Measurements from ENCODE around the gene SMG5. TPM values are rescaled to one million over a fixed set of nuclear protein-coding genes. Genes with fewer than 3 reads are reported as not detected.

SMG5 gene
- total RNA-seq, 1 experiment from 2014 or later = 129 TPM

GRCh38 chr1:156211243-156211642, 71.4 kb downstream of the SMG5 start:
- H3K4me1 ChIP-seq (ENCODE audit: insufficient read depth, low read length, poor library complexity, severe bottlenecking) = peaks cover 10% of the 10 kb centered on the region
- POLR2A ChIA-PET (ENCODE audit: low non-redundant PET) = no interaction called here
- no peaks in the 10 kb centered on the region for H3K36me3 ChIP-seq (ENCODE audit: insufficient read depth, low read length, poor library complexity, severe bottlenecking)
- no TSS peak for BruUV-seq (replicated peaks)
- no peaks in the 10 kb centered on the region for H3K9me3 ChIP-seq (ENCODE audit: low read depth, low read length, poor library complexity, severe bottlenecking)
- CTCF ChIA-PET = no interaction called here
- no peak for DNase-seq (ENCODE audit: low spot score)
- no peak overlapping the region for H3K4me3 ChIP-seq (ENCODE audit: low read depth, low read length, poor library complexity, severe bottlenecking)
- no peaks in the 10 kb centered on the region for H3K27me3 ChIP-seq (replicated peaks; ENCODE audit: insufficient read depth, low read depth, low read length, poor library complexity)
- H3K27ac ChIP-seq (ENCODE audit: low read depth, low read length, poor library complexity, severe bottlenecking) = no peak overlapping the region
- TF ChIP-seq EZH2 (IDR thresholded peaks at IDR 0.05; ENCODE audit: borderline replicate concordance, low read depth, low read length, poor library complexity, severe bottlenecking) (no peak), CTCF (conservative IDR thresholded peaks at IDR 0.05; ENCODE audit: low read depth, low read length) (no peak)
- intact Hi-C loops (cut with micrococcal nuclease; ENCODE audit: unreplicated experiment) = loop anchor here (5.0 kb wide), 1 partner anchor 119 kb away; no protein-coding TSS in a partner anchor

GRCh38 chr1:156204686-156205085, 77.9 kb downstream of the SMG5 start:
- ChIA-PET CTCF (no interaction called here), POLR2A (ENCODE audit: low non-redundant PET) (no interaction called here)
- intact Hi-C loops (cut with micrococcal nuclease; ENCODE audit: unreplicated experiment) = no loop called here
- no peak overlapping the region for H3K27ac ChIP-seq (ENCODE audit: low read depth, low read length, poor library complexity, severe bottlenecking)
- H3K4me1 ChIP-seq (ENCODE audit: insufficient read depth, low read length, poor library complexity, severe bottlenecking) = no peaks in the 10 kb centered on the region
- DNase-seq (ENCODE audit: low spot score) = no peak
- BruUV-seq (replicated peaks) = no TSS peak
- TF ChIP-seq CTCF (conservative IDR thresholded peaks at IDR 0.05; ENCODE audit: low read depth, low read length) = no peak
- no peak overlapping the region for H3K4me3 ChIP-seq (ENCODE audit: low read depth, low read length, poor library complexity, severe bottlenecking)
- H3K36me3 ChIP-seq (ENCODE audit: insufficient read depth, low read length, poor library complexity, severe bottlenecking) = peaks cover 8% of the 10 kb centered on the region
- H3K9me3 ChIP-seq (ENCODE audit: low read depth, low read length, poor library complexity, severe bottlenecking) = no peaks in the 10 kb centered on the region
- no peaks in the 10 kb centered on the region for H3K27me3 ChIP-seq (replicated peaks; ENCODE audit: insufficient read depth, low read depth, low read length, poor library complexity)

- Histone ChIP-seq H3K9me3 (ENCODE audit: low read depth, low read length, poor library complexity, severe bottlenecking) (no peaks in the 10 kb centered on the region), H3K36me3 (ENCODE audit: insufficient read depth, low read length, poor library complexity, severe bottlenecking) (peaks cover 8% of the 10 kb centered on the region), H3K4me3 (ENCODE audit: low read depth, low read length, poor library complexity, severe bottlenecking) (no peak overlapping the region), H3K4me1 (ENCODE audit: insufficient read depth, low read length, poor library complexity, severe bottlenecking) (no peaks in the 10 kb centered on the region), H3K27me3 (replicated peaks; ENCODE audit: insufficient read depth, low read depth, low read length, poor library complexity) (no peaks in the 10 kb centered on the region), H3K27ac (ENCODE audit: low read depth, low read length, poor library complexity, severe bottlenecking) (no peak overlapping the region)
- no TSS peak for BruUV-seq (replicated peaks)
- intact Hi-C loops (cut with micrococcal nuclease; ENCODE audit: unreplicated experiment) = no loop called here
- no peak for DNase-seq (ENCODE audit: low spot score)
- POLR2A ChIA-PET (ENCODE audit: low non-redundant PET) = no interaction called here
- CTCF ChIA-PET = no interaction called here
- TF ChIP-seq EZH2 (IDR thresholded peaks at IDR 0.05; ENCODE audit: borderline replicate concordance, low read depth, low read length, poor library complexity, severe bottlenecking) = no peak
- no peak for TF ChIP-seq CTCF (conservative IDR thresholded peaks at IDR 0.05; ENCODE audit: low read depth, low read length)
Measured at GRCh38 chr1:156203331-156203730, 79.3 kb downstream of the SMG5 start.
